HG03457 (cell line): ENCODE measurements around the gene EPOP.

Experiments
- ATAC-seq: cut with Tn5 transposase; IDR thresholded peaks from one replicate; pipeline ENCODE4 v1.9.1; 2021; ENCODE audit warnings: moderate number of reproducible peaks; ENCODE audit not compliant: unreplicated experiment

EPOP gene

GRCh38 chr17:38676706-38677504 lies 2.1 kb upstream of the EPOP start:
- no peak for ATAC-seq

GRCh38 chr17:38674014-38674748 lies 576 bp downstream of the EPOP start:
- ATAC-seq: no peak

GRCh38 chr17:38673707-38674013 lies 1.1 kb downstream of the EPOP start:
- ATAC-seq: no peak

- ATAC-seq: no peak
Measured at GRCh38 chr17:38672788-38673706, 1.7 kb downstream of the EPOP start.

- no peak for ATAC-seq
Measured at GRCh38 chr17:38671939-38672720, 2.6 kb downstream of the EPOP start.

- no peak for ATAC-seq
Measured at GRCh38 chr17:38669520-38669919, 5.2 kb downstream of the EPOP start.

- ATAC-seq: no peak
Measured at GRCh38 chr17:38667787-38668122, 7.0 kb downstream of the EPOP start.

GRCh38 chr17:38667099-38667786 lies 7.5 kb downstream of the EPOP start:
- no peak for ATAC-seq

GRCh38 chr17:38663964-38664644 lies 10.7 kb downstream of the EPOP start:
- no peak for ATAC-seq

GRCh38 chr17:38663125-38663751 lies 11.5 kb downstream of the EPOP start:
- no peak for ATAC-seq

GRCh38 chr17:38660097-38661025 lies 14.4 kb downstream of the EPOP start:
- ATAC-seq: no peak

- ATAC-seq: no peak
Measured at GRCh38 chr17:38659415-38659814, 15.3 kb downstream of the EPOP start.

GRCh38 chr17:38658741-38659345 lies 15.9 kb downstream of the EPOP start:
- ATAC-seq: no peak

- ATAC-seq: no peak
Measured at GRCh38 chr17:38657824-38658740, 16.7 kb downstream of the EPOP start.

GRCh38 chr17:38656959-38657823 lies 17.6 kb downstream of the EPOP start:
- no peak for ATAC-seq
